Measurements from ENCODE around the gene CEP70. TPM values are rescaled to one million over a fixed set of nuclear protein-coding genes. Genes with fewer than 3 reads are reported as not detected.
"Not testable (repeated sequence)": the region's sequence is repeated elsewhere in the genome, so short reads cannot be mapped to it uniquely, and the experiment has no call there.

CEP70 gene
- total and polyA plus RNA-seq, 9 donors = 12.4 to 101 (median 64.3) TPM

DNA sequence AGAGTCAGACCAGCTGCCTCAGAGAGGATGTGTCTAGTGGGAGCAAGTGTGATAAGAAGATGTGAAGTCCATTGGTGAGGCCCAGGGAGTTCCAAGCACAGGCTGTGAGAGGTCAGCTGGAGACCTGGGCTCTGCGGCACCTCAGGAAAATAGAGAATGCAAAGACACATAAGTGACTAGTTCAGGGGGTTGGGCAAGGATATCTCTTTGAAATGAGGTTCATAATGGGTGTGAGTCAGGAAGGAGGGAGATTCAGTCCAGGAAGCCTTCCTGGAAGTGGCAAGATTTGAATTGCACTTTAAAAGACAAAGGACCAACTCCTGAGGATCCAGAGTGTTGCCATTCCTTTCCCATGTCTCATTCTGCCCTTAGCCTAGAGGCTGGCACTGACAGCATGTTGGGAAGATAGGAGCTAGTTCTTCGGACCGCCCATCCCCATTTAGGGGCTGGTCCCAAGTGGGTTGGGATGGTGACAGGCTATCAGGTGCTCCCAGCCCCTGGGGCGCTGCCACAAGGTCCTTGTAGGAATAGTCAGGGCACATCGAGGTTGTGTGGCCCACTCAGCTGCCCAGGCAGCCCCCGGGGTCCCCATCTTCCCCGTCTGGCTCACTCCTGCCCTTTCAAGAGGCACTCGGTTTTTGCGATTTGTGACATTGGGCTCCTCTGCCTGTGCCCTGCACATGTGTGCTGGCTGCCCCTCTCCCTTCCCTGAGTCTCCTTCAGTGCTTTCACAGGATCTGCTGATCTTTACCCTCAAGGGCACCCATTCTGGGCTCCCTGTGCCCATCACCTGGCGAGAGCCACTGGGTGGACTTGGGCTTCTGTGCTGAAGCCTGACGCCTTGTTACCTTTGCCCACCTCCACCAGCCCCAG lies 136.0 kb downstream of the CEP70 start:
- TF ChIP-seq POLR2A (IDR thresholded peaks at IDR 0.05) (no peak), EP300 (IDR thresholded peaks at IDR 0.05) (no peak)
- TF ChIP-seq, protein P1, sequence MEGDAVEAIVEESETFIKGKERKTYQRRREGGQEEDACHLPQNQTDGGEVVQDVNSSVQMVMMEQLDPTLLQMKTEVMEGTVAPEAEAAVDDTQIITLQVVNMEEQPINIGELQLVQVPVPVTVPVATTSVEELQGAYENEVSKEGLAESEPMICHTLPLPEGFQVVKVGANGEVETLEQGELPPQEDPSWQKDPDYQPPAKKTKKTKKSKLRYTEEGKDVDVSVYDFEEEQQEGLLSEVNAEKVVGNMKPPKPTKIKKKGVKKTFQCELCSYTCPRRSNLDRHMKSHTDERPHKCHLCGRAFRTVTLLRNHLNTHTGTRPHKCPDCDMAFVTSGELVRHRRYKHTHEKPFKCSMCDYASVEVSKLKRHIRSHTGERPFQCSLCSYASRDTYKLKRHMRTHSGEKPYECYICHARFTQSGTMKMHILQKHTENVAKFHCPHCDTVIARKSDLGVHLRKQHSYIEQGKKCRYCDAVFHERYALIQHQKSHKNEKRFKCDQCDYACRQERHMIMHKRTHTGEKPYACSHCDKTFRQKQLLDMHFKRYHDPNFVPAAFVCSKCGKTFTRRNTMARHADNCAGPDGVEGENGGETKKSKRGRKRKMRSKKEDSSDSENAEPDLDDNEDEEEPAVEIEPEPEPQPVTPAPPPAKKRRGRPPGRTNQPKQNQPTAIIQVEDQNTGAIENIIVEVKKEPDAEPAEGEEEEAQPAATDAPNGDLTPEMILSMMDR (IDR thresholded peaks at IDR 0.05) = no peak
- 84 to 91% (median 88%) methylated on average over 11 of the region's 11 CpGs for WGBS, 3 donors
- Histone ChIP-seq H3K4me1 (ENCODE audit: insufficient read depth) (no peaks in the 10 kb centered on the region), H3K27ac (no peak overlapping the region), H3K4me3 (no peak overlapping the region), H3K9me3 (no peaks in the 10 kb centered on the region), H3K36me3 (no peaks in the 10 kb centered on the region), H3K27me3 (no peaks in the 10 kb centered on the region)
- DNase-seq = no peak
- intact Hi-C loops (cut with DNase I) = no loop called here

DNA sequence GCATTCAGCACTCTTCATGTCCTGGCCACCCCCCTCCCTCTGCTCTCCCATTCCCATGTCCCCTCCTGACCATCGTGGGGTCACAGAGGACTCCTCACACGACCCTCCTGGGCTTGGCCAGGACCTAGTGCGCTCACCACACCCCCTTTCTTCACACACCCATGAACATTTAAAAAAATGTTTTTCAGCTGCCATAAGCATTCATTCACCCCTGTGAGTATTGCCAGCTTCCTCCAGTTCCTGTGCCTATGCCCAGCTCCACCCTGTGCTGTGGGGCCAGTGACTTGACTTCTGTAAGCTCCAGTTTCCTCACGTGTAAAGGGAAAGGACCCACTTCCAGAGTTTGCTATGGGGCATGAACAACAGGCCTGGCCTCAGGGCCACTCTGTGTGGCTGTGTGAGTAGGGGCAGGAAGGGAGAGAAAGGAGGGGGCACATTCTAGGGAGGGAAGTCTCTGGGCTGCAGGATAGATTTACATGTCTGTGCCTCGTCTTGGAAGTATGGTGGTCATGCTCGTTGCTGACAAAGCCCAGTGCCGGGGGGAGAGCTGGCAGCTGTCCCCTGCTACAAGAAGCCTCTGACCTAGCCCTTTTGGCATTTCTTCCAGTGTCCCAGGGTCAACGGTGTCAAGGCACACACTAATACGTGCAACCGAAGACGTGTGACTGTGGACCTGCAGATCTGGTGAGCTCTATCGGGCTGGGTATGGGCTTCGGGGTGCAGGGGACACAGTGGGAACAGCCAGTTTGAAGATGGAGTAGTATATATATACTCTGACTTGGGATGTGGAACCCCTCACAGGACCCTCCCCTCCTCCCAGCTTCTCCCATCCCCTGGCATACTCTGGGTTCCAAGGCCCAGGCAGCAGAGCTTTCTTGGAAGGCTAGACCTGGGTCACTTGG lies 136.8 kb downstream of the CEP70 start:
- no peaks in the 10 kb centered on the region for H3K27me3 ChIP-seq
- intact Hi-C loops (cut with DNase I) = no loop called here
- H3K4me1 ChIP-seq (ENCODE audit: insufficient read depth) = no peaks in the 10 kb centered on the region
- H3K36me3 ChIP-seq = no peaks in the 10 kb centered on the region
- 83 to 87% (median 83%) methylated on average over 13 of the region's 13 CpGs for WGBS, 3 donors
- TF ChIP-seq POLR2A (IDR thresholded peaks at IDR 0.05) (no peak), EP300 (IDR thresholded peaks at IDR 0.05) (no peak)
- TF ChIP-seq, protein P1 (IDR thresholded peaks at IDR 0.05) = no peak
- no peak overlapping the region for H3K4me3 ChIP-seq
- peak in 1 of 5 donors; percentile 14 for DNase-seq
- H3K27ac ChIP-seq = no peak overlapping the region
- no peaks in the 10 kb centered on the region for H3K9me3 ChIP-seq

DNA sequence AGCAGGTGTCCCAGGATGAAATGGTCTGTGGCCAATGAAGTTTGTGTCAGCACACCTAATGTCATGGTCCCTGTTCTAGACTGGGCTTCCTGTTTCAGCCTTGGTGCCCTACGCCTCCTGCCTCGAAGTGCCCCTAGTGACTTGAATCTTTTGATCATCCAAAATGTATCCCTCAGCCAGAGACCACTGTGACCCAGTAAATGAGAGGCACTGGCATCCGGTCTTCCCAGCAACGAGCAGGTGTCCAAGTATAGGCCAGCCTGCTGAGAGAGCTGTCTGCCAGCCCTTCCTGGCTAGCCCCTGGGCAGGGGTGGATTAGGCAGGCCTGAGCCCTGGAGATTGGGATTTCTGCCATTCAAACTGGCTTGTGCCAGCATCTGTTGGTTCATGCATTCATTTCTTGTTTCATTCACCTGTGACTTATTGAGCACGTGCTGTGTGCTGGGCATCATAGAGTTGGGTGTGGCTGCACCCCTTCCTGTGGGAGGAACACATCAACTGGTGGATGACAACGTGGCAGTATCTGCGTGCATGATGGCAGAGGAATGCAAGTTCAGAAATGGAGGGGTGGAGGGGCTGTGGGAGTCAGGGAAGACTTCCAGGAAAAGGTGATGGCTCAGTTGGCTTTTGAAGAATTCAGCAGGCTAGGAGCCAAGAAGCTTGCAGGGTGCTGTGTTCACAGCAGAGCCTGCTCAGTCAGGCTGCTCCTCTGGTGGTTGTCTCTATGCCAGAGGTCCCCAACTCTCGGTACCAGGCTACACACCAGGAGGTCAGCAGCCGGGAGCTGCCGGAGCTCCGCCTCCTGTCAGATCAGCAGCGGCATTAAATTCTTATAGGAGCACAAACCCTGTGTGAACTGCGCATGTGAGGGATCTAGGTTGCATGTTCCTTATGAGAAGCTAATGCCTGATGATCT lies 138.0 kb downstream of the CEP70 start:
- Histone ChIP-seq H3K4me1 (ENCODE audit: insufficient read depth) (no peaks in the 10 kb centered on the region), H3K27me3 (no peaks in the 10 kb centered on the region), H3K4me3 (no peak overlapping the region), H3K36me3 (no peaks in the 10 kb centered on the region), H3K9me3 (no peaks in the 10 kb centered on the region), H3K27ac (no peak overlapping the region)
- TF ChIP-seq POLR2A (IDR thresholded peaks at IDR 0.05) (no peak), EP300 (IDR thresholded peaks at IDR 0.05) (no peak)
- TF ChIP-seq, protein P1 (IDR thresholded peaks at IDR 0.05) = no peak
- 72 to 79% (median 73%) methylated on average over 13 of the region's 13 CpGs for WGBS, 3 donors
- intact Hi-C loops (cut with DNase I) = no loop called here
- DNase-seq = peak in 1 of 5 donors; percentile 9

DNA sequence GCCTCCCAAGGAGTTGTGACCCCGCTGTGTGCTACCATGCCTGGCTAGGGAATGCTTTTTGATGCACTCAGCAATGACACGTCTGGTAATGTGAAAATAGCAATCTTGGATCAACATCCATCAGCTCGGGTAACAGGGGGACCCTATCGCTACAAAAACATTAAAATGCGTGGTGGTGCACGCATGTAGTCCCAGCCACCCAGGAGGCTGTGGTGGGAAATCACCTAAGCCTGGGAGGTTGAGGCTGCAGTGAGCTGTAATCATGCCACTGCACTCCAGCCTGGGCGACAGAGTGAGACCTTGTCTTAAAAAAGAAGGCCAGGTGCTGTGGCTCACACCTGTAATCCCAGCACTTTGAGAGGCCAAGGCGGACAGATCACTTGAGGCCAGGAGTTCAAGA lies 140.1 kb downstream of the CEP70 start:
- intact Hi-C loops (cut with DNase I); H3K36me3 ChIP-seq; H3K9me3 ChIP-seq; H3K27me3 ChIP-seq; H3K27ac ChIP-seq; H3K4me1 ChIP-seq (ENCODE audit: insufficient read depth); H3K4me3 ChIP-seq: not testable (repeated sequence)
- peak in 1 of 5 donors; percentile 1 for DNase-seq
- WGBS, 3 donors = 86 to 88% (median 88%) methylated on average over 8 of the region's 8 CpGs
